Activated CD4-positive, alpha-beta T cell treated with anti-CD3 and anti-CD28 coated beads for 48 hours (primary cell): ENCODE measurements around the gene OR52E6.

ENCODE experiments used
- DNase-seq: peaks from one replicate; pipeline ENCODE4 v3.0.0-alpha.2; 2020

Gene OR52E6

GRCh38 chr11:5791165-5791564, 50.5 kb downstream of the OR52E6 start, which contains the start of gene OR52N1:
TSS of gene OR52N1 (minus strand) at chr11:5791265. CDS start at chr11:5788816, 2,449 bp downstream.
- no peak for DNase-seq
